MM.1S (cell line): ENCODE data around the gene CBFB.

Experiments
- CTCF ChIP-seq: fragments of 300-600 bp; sonication (generic); IDR thresholded peaks from 2 replicates; pipeline ENCODE4 v1.5.1; 2016; ENCODE audit warnings: antibody characterized with exemption, low read length, mixed read lengths
- EZH2phosphoT487 ChIP-seq: fragments of 300-600 bp; sonication (generic); IDR thresholded peaks from 2 replicates; pipeline ENCODE4 v1.6.1; 2018; ENCODE audit warnings: antibody characterized with exemption, low read length

GRCh38 chr16:66986559-66986958 lies 42.4 kb upstream of the CBFB start:
- no peak for TF ChIP-seq CTCF
- no peak for TF ChIP-seq EZH2phosphoT487
